SH-SY5Y (cell line): ENCODE results near the gene KLHL41.

Experiments used
- GATA2 ChIP-seq: IDR thresholded peaks from 2 replicates; pipeline ENCODE4 v1.6.1; 2011; ENCODE audit warnings: mild to moderate bottlenecking, low read depth, low read length
- GATA3 ChIP-seq: IDR thresholded peaks from 2 replicates; pipeline ENCODE4 v1.6.1; 2011; ENCODE audit warnings: low read depth, mild to moderate bottlenecking, low read length, moderate library complexity

DNA sequence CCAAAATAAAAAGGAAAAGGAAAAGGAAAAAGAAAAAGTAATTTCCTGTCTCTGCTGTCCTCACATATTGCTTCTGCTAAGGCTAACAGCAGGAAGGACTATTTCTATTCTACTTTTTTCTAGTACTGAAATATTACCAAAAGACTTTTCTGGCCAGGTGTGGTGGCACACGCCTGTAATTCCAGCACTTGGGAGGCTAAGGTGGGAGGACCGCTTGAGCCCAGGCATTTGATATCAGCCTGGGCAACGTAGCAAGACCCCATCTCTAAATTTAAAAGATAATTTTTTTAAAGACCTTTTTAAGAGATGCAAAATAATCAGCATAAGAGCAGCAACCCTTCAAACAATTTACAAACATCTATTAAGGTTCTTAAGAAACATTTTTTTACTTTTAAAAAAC is 32.9 kb downstream of the KLHL41 start:
- no peak for TF ChIP-seq GATA2
- TF ChIP-seq GATA3: no peak
